MM.1S (cell line): ENCODE measurements around the gene CCDC185.

Source experiments
- DNase-seq: peaks from one replicate; pipeline ENCODE4 v3.0.0-alpha.2; 2015
- H2AFZ ChIP-seq: fragments of 300-600 bp; sonication (generic); 2 replicates; pipeline ENCODE4 v1.6.0; 2016; ENCODE audit warnings: antibody characterized with exemption, low read length
- H3F3A ChIP-seq: fragments of 300-600 bp; sonication (generic); 2 replicates; pipeline ENCODE4 v1.6.1; 2016; ENCODE audit warnings: mild to moderate bottlenecking, antibody characterized with exemption, low read length, moderate library complexity, mixed read lengths; ENCODE audit not compliant: insufficient read depth
- H3K27ac ChIP-seq: fragments of 300-600 bp; sonication (generic); 2 replicates; pipeline ENCODE4 v1.5.1; 2016; ENCODE audit warnings: mild to moderate bottlenecking, low read length
- H3K27me3 ChIP-seq: fragments of 300-600 bp; sonication (generic); replicated peaks from 2 replicates; pipeline ENCODE4 v1.6.0; 2016; ENCODE audit warnings: low read length; ENCODE audit not compliant: insufficient read depth
- H3K36me3 ChIP-seq: fragments of 300-600 bp; sonication (generic); replicated peaks from 2 replicates; pipeline ENCODE4 v1.6.1; 2016; ENCODE audit warnings: mild to moderate bottlenecking, low read length, mixed read lengths; ENCODE audit not compliant: insufficient read depth
- H3K4me1 ChIP-seq: fragments of 300-600 bp; sonication (generic); 2 replicates; pipeline ENCODE4 v1.6.1; 2016; ENCODE audit warnings: low read length, mixed read lengths
- H3K4me2 ChIP-seq: fragments of 300-600 bp; sonication (generic); 2 replicates; pipeline ENCODE4 v1.6.0; 2016; ENCODE audit warnings: low read depth, low read length
- H3K4me3 ChIP-seq: fragments of 300-600 bp; sonication (generic); 2 replicates; pipeline ENCODE4 v1.5.1; 2016; ENCODE audit warnings: low read length, mixed read lengths
- H3K79me2 ChIP-seq: fragments of 300-600 bp; sonication (generic); 2 replicates; pipeline ENCODE4 v1.6.1; 2016; ENCODE audit warnings: mixed run types, low read length, mixed read lengths
- H3K9ac ChIP-seq: fragments of 300-600 bp; sonication (generic); 2 replicates; pipeline ENCODE4 v1.6.1; 2016; ENCODE audit warnings: low read length, mixed read lengths
- H3K9me2 ChIP-seq: fragments of 300-600 bp; sonication (generic); replicated peaks from 2 replicates; pipeline ENCODE4 v1.6.1; 2016; ENCODE audit warnings: mild to moderate bottlenecking, low read length, mixed read lengths; ENCODE audit not compliant: insufficient read depth
- H3K9me3 ChIP-seq: fragments of 300-600 bp; sonication (generic); replicated peaks from 2 replicates; pipeline ENCODE4 v1.6.1; 2016; ENCODE audit warnings: mild to moderate bottlenecking, low read length, mixed read lengths; ENCODE audit not compliant: insufficient read depth
- H4K20me1 ChIP-seq: fragments of 300-600 bp; sonication (generic); 2 replicates; pipeline ENCODE4 v1.6.1; 2016; ENCODE audit warnings: mild to moderate bottlenecking, low read length, moderate library complexity, mixed read lengths; ENCODE audit not compliant: insufficient read depth
- EZH2 ChIP-seq: fragments of 300-600 bp; sonication (generic); optimal IDR thresholded peaks from 2 replicates; pipeline ENCODE3; 2017; ENCODE audit warnings: low read depth, mild to moderate bottlenecking, antibody characterized with exemption, low read length, mixed read lengths
- EZH2phosphoT487 ChIP-seq: fragments of 300-600 bp; sonication (generic); IDR thresholded peaks from 2 replicates; pipeline ENCODE4 v1.6.1; 2018; ENCODE audit warnings: antibody characterized with exemption, low read length
- TF ChIP-seq, protein P1 (sequence below): fragments of 300-600 bp; sonication (generic); IDR thresholded peaks from 2 replicates; pipeline ENCODE4 v1.5.1; 2016; ENCODE audit warnings: antibody characterized with exemption, low read length, mixed read lengths

CCDC185 gene

GRCh38 chr1:223429313-223429731, 36.1 kb downstream of the CCDC185 start:
- H3K9ac ChIP-seq, result no peak overlapping the region
- DNase-seq, result no peak

DNA sequence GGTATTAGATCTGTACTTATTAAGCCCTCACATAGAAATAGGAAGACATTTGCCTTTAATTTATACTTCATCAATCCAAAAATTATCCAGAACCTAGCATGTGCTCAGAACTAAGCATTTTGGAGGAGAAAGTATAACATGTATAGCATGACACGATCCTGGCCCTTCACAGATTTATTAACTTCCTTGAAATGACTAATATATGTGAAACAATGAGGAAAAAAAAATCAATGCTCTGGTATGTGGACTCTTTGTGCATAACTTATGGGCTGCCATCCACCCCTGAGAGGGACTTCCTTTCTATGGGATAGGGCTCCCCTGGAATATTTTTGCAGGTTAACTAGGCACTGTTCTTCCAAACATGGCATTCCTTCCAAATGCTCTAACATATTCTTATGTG, 36.6 kb downstream of the CCDC185 start:
- TF ChIP-seq, protein P1, sequence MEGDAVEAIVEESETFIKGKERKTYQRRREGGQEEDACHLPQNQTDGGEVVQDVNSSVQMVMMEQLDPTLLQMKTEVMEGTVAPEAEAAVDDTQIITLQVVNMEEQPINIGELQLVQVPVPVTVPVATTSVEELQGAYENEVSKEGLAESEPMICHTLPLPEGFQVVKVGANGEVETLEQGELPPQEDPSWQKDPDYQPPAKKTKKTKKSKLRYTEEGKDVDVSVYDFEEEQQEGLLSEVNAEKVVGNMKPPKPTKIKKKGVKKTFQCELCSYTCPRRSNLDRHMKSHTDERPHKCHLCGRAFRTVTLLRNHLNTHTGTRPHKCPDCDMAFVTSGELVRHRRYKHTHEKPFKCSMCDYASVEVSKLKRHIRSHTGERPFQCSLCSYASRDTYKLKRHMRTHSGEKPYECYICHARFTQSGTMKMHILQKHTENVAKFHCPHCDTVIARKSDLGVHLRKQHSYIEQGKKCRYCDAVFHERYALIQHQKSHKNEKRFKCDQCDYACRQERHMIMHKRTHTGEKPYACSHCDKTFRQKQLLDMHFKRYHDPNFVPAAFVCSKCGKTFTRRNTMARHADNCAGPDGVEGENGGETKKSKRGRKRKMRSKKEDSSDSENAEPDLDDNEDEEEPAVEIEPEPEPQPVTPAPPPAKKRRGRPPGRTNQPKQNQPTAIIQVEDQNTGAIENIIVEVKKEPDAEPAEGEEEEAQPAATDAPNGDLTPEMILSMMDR, result no peak
- TF ChIP-seq EZH2phosphoT487 (no peak), EZH2 (no peak)
- no peak overlapping the region for H3K4me2 ChIP-seq
- no peaks in the 10 kb centered on the region for H4K20me1 ChIP-seq
- no peaks in the 10 kb centered on the region for H3K4me1 ChIP-seq
- H3K36me3 ChIP-seq, result no peaks in the 10 kb centered on the region
- H3K27ac ChIP-seq, result no peak overlapping the region
- H3K9me3 ChIP-seq, result no peaks in the 10 kb centered on the region
- no peak overlapping the region for H3K9ac ChIP-seq
- no peak overlapping the region for H2AFZ ChIP-seq
- no peaks in the 10 kb centered on the region for H3K9me2 ChIP-seq
- no peaks in the 10 kb centered on the region for H3F3A ChIP-seq
- H3K4me3 ChIP-seq, result no peak overlapping the region
- H3K79me2 ChIP-seq, result no peaks in the 10 kb centered on the region
- DNase-seq, result no peak
- no peaks in the 10 kb centered on the region for H3K27me3 ChIP-seq

More at GRCh38 chr1:223429313-223429731, 36.1 kb downstream of the CCDC185 start:
- H3K27me3 ChIP-seq, result no peaks in the 10 kb centered on the region
- no peaks in the 10 kb centered on the region for H4K20me1 ChIP-seq
- no peak overlapping the region for H3K27ac ChIP-seq
- TF ChIP-seq EZH2phosphoT487 (no peak), EZH2 (no peak)
- TF ChIP-seq, protein P1, result no peak
- no peaks in the 10 kb centered on the region for H3K4me1 ChIP-seq
- no peaks in the 10 kb centered on the region for H3K36me3 ChIP-seq
- H3F3A ChIP-seq, result no peaks in the 10 kb centered on the region
- H2AFZ ChIP-seq, result no peak overlapping the region
- H3K4me3 ChIP-seq, result no peak overlapping the region
- no peaks in the 10 kb centered on the region for H3K9me3 ChIP-seq
- no peak overlapping the region for H3K4me2 ChIP-seq
- H3K9me2 ChIP-seq, result no peaks in the 10 kb centered on the region
- H3K79me2 ChIP-seq, result no peaks in the 10 kb centered on the region

GRCh38 chr1:223430236-223430635, 37.0 kb downstream of the CCDC185 start:
- H2AFZ ChIP-seq, result no peak overlapping the region
- no peaks in the 10 kb centered on the region for H3K79me2 ChIP-seq
- H4K20me1 ChIP-seq, result no peaks in the 10 kb centered on the region
- H3K27ac ChIP-seq, result no peak overlapping the region
- no peaks in the 10 kb centered on the region for H3K27me3 ChIP-seq
- no peaks in the 10 kb centered on the region for H3K9me3 ChIP-seq
- H3K4me1 ChIP-seq, result no peaks in the 10 kb centered on the region
- H3K9me2 ChIP-seq, result no peaks in the 10 kb centered on the region
- TF ChIP-seq EZH2phosphoT487 (no peak), EZH2 (no peak)
- TF ChIP-seq, protein P1, result no peak
- DNase-seq, result no peak
- H3K4me2 ChIP-seq, result no peak overlapping the region
- no peaks in the 10 kb centered on the region for H3F3A ChIP-seq
- no peaks in the 10 kb centered on the region for H3K36me3 ChIP-seq
- H3K4me3 ChIP-seq, result no peak overlapping the region
- H3K9ac ChIP-seq, result no peak overlapping the region
